ENCODE results near the gene PTGS2.
"Not testable (repeated sequence)": the region's sequence is repeated elsewhere in the genome, so short reads cannot be mapped to it uniquely, and the experiment has no call there.

Gene PTGS2

DNA sequence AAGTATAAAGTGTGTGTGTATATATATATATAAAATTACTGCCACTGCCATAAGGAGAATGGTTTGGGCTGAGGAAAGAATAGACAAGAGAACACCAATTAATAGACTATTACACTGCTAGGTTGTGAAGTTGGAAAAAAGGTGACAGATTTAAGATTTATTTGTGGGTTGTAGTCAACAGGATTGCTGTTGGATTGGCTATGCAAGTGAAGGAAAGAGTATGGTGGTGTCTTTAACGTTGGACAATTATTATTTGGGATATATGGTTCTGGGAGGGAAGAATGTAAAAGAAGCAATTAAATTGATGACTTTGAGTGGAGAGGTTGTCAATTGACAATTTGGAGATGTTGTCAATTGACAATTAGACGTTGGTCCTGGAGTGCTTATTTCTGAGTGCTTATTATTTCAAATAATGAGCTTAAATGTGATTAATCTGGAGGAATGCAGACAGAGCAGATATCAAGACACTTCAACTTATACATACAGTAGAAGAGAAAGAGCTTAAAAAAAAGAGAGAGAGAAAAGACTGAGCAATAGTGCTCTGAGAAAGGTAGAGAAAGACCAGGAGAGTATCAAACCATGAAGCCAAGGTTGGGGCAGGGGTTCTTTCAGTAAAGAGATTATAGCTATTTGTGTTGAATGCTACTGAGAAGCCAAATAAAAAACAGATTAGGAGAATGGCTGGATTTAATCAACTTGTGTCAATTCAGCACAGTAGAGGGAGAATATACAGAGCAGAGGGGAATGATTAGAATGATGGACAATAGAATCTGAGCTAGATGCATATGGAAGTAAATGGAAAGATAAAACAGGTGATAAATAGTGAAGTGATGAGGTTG lies 9.7 kb downstream of the PTGS2 start:
- DNase-seq (ENCODE audit: low read depth in 2 of 2), result no peak

GRCh38 chr1:186669784-186670183 lies 10.4 kb downstream of the PTGS2 start:
- not testable (repeated sequence) for DNase-seq (ENCODE audit: low read depth in 2 of 2)

GRCh38 chr1:186664217-186664616 lies 16.0 kb downstream of the PTGS2 start:
- not testable (repeated sequence) for DNase-seq (ENCODE audit: low read depth in 2 of 2)

GRCh38 chr1:186662752-186663151 lies 17.5 kb downstream of the PTGS2 start:
- no peak for DNase-seq (ENCODE audit: low read depth in 2 of 2)

DNA sequence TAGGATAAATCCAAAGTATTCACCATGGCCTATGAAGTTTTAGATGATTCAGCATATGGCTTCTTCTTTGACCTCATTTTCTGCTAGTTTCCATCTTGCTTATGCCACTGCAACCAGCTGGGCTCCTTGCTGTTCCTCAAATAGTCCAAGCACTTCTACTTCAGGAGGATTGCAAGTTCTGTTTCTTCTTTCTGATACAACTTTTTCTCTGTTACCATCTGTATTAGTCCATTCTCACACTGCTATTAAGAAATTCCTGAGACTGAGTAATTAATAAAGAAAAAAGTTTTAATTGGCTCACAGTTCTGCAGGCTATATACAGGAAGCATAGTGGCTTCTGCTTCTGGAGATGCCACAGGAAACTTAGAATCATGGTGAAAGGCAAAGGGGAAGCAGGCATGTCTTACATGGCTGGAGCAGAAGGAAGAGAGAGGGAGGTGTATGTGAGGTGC lies 20.3 kb downstream of the PTGS2 start:
- no peak for DNase-seq (ENCODE audit: low read depth in 2 of 2)

DNA sequence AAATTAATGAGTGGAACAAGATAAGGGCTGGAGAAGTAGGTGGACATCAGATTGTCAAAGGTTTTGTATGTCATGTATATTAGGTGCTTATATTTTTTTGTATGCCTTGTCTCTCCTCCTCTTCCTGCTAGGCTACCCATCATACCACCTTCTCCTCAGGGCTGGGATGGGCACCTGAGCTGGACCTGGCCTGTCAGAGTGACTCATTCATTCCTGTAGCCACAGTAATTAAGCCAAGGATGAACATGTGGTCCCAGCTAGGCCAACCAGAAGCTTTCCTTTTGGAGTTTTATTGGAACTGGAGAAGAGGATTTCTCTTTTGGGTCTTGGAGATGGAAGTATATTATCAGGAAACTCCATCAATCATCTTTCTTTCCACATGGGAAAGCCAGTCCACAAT lies 21.2 kb downstream of the PTGS2 start:
- no peak for DNase-seq (ENCODE audit: low read depth in 2 of 2)

DNA sequence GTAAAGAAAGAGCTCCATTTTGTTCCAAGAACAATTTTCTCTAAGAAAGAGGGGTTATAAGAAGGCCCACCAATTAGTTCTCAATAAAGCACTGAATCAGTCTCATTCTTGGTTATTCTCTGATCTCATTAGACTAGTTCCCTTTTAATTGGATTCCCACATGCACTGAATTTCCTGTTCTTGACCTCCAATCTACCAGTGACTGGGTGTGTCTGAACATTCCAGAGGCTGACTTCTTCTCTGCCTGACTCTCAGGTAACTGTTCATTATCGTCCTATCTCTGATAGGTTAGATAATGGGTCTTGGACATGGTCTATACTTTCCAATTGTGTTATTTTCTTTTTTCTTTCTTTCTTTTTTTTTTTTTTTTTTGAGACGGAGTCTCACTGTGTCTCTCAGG lies 22.7 kb downstream of the PTGS2 start:
- DNase-seq (ENCODE audit: low read depth in 2 of 2), result no peak

- no peak for DNase-seq (ENCODE audit: low read depth in 2 of 2)
Observed at GRCh38 chr1:186655876-186656275, 24.3 kb downstream of the PTGS2 start.

DNA sequence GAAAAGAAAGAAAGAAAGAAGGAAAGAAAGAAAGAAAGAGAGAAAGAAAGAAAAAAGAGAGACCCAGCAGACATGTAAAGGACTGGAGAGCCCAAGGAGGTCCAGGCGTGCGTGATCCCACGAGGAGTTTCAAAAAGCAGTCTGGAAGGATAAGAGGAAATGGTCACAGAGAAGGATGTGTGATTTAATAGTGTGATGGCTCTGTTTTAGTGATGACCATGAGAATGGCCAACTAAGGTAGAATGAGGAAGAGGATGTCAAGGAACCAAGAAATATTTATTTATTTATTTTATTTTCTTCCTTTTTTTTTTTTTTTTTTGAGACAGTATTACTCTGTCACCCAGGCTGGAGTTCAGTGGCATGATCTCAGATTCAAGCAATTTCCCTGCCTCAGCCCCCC lies 25.5 kb downstream of the PTGS2 start:
- DNase-seq (ENCODE audit: low read depth in 2 of 2), result no peak

- DNase-seq (ENCODE audit: low read depth in 2 of 2), result no peak
Observed at GRCh38 chr1:186653312-186653711, 26.9 kb downstream of the PTGS2 start.

GRCh38 chr1:186648613-186649012 lies 31.6 kb downstream of the PTGS2 start:
- DNase-seq (ENCODE audit: low read depth in 2 of 2), result no peak

- DNase-seq (ENCODE audit: low read depth in 2 of 2), result not testable (repeated sequence)
Observed at GRCh38 chr1:186647985-186648384, 32.2 kb downstream of the PTGS2 start.

DNA sequence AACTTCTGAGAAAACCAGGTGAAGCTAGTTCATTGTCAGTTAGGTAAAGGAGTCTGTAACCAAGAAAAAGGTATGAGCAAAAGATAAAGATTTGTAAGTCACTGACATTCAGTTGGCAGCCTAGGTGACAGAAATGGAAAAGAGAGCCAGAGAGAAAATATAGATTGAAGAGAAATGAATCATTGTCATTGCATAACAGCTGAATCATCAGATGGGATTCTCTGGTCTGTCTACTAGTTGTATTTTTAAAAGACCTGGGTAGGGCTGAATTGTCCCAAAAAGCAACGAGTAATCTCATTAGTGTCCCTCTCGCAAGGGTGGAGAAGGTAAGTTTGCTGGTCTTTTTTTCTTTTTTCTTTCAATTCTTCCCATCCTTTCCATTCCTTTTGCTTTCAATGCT lies 36.6 kb downstream of the PTGS2 start:
- DNase-seq (ENCODE audit: low read depth in 2 of 2), result no peak

DNA sequence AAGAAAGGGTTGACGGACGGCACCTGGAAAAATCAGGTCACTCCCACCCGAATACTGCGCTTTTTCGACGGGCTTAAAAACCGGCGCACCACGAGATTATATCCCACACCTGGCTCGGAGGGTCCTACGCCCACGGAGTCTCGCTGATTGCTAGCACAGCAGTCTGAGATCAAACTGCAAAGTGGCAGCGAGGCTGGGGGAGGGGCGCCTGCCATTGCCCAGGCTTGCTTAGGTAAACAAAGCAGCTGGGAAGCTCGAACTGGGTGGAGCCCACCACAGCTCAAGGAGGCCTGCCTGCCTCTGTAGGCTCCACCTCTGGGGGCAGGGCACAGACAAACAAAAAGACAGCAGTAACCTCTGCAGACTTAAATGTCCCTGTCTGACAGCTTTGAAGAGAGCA lies 42.7 kb downstream of the PTGS2 start:
- not testable (repeated sequence) for DNase-seq (ENCODE audit: low read depth in 2 of 2)

DNA sequence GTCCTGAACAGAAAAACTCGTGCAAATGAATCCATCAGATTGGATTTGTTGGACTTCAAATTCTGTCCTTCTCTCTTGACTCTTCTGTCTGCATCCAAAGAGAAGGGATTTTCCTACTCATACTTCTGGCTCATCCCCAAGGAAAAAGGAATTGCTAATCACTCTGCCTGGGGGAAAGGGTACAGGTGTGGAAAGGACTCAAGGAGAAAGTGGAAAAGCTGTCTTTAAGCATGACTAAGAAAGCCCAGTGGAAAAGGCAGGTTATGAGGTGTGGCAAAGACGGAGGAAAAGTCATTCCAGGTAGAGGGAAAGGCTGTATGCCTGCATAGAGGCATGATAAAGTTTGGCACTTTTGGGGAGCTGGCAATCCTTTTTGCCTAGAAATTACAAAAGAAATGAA lies 43.4 kb downstream of the PTGS2 start:
- DNase-seq (ENCODE audit: low read depth in 2 of 2), result no peak

- DNase-seq (ENCODE audit: low read depth in 2 of 2), result no peak
Observed at GRCh38 chr1:186634511-186634910, 45.7 kb downstream of the PTGS2 start.

DNA sequence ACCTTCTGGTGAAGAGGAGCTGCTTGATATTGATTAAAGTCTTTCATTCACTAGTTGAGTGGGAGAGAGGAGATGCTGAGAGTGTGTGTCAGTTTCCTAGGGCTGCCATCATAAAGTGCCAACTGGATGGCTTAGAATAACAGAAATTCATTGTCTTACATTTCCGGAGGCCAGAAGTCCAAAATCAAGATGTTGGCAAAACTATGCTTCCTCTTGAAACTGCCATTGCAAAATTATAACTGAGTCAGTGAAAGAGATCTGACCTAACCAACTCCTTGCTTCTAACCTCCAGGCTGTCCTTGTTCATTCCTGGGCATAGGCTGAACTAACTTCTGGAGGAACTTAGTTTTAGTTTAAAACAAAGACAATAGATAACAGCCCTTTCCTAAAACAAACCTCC lies 47.1 kb downstream of the PTGS2 start:
- DNase-seq (ENCODE audit: low read depth in 2 of 2), result no peak

DNA sequence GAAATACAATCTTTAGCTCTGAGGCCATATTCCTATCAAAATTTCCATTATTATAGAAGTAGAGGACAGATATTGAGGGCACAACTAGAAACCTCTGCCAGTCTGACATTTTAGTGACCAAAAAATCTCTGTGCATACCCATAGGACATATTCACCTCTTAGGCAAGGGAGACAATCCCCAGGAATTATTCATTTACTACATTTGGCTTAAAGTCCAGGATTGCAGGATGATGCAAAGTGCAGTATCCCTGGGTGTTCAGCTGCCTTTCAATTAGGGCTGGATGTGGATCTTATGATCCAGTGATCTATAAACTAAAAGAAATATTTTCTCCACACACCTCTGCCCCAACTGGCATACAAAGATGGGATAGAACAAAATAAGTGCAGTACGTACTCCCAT lies 50.9 kb downstream of the PTGS2 start:
- no peak for DNase-seq (ENCODE audit: low read depth in 2 of 2)

- DNase-seq (ENCODE audit: low read depth in 2 of 2), result no peak
Observed at GRCh38 chr1:186628910-186629309, 51.3 kb downstream of the PTGS2 start.

DNA sequence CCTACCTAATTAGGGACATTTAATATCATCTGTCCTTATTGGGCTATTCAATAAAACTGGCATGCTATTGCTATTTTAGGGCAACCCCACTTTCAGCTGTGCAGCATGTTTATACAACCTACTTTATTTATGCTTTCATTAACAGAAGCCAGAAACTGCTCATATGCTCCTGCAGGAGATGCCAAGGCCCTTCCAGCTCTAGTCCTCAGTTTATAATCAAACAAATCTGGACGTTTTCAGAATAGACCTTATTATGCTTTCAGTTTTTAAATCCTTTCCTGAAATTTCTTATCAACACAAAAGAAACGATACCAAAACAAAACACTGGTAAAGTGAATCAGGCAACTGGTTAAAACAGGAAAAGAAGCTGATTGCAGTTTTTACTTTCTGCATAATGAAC lies 53.2 kb downstream of the PTGS2 start:
- DNase-seq (ENCODE audit: low read depth in 2 of 2), result no peak

GRCh38 chr1:186626356-186626932 lies 53.8 kb downstream of the PTGS2 start:
- DNase-seq (ENCODE audit: low read depth in 2 of 2), result no peak

- no peak for DNase-seq (ENCODE audit: low read depth in 2 of 2)
Observed at GRCh38 chr1:186623551-186623950, 56.7 kb downstream of the PTGS2 start.
